Stimulated activated naive B cell treated with anti-CD40 and anti-IgM and Interleukin-4, amounts not matched to agents 10 μg/mL and 1 μg/mL and 100 μg/mL, for 72 hours (primary cell): Measurements from ENCODE around the gene SPRED1.
"Not testable (repeated sequence)": the region's sequence is repeated elsewhere in the genome, so short reads cannot be mapped to it uniquely, and the experiment has no call there.

ENCODE experiments used
- ATAC-seq, 2 donors: fragments of 150-1000 bp; cut with Tn5 transposase; replicated peaks; 2 replicates each; pipeline ENCODE4 v1.10.0; 2021; ENCODE audit warnings: moderate library complexity in 1 of 2
- DNase-seq: peaks from one replicate; pipeline ENCODE4 v3.0.0; 2021
- H3K27ac Mint-ChIP-seq: one replicate; pipeline ENCODE4 v1.8.0; 2022; ENCODE audit warnings: mild to moderate bottlenecking, mixed read lengths
- H3K27me3 Mint-ChIP-seq, 2 donors: one replicate each; pipeline ENCODE4 v1.8.0; 2022; ENCODE audit warnings: mixed read lengths in 2 of 2
- H3K36me3 Mint-ChIP-seq, 2 donors: one replicate each; pipeline ENCODE4 v1.8.0; 2022; ENCODE audit warnings: mixed read lengths in 2 of 2, mild to moderate bottlenecking in 1 of 2
- H3K4me1 Mint-ChIP-seq, 2 donors: one replicate each; pipeline ENCODE4 v1.8.0; 2022; ENCODE audit warnings: mixed read lengths in 2 of 2, mild to moderate bottlenecking in 1 of 2
- H3K4me3 Mint-ChIP-seq, 2 donors: one replicate each; pipeline ENCODE4 v1.8.0; 2022; ENCODE audit warnings: mild to moderate bottlenecking in 2 of 2, mixed read lengths in 2 of 2, moderate library complexity in 1 of 2
- H3K9me3 Mint-ChIP-seq, 2 donors: one replicate each; pipeline ENCODE4 v1.8.0; 2022; ENCODE audit warnings: mixed read lengths in 2 of 2, mild to moderate bottlenecking in 1 of 2

The SPRED1 gene

DNA sequence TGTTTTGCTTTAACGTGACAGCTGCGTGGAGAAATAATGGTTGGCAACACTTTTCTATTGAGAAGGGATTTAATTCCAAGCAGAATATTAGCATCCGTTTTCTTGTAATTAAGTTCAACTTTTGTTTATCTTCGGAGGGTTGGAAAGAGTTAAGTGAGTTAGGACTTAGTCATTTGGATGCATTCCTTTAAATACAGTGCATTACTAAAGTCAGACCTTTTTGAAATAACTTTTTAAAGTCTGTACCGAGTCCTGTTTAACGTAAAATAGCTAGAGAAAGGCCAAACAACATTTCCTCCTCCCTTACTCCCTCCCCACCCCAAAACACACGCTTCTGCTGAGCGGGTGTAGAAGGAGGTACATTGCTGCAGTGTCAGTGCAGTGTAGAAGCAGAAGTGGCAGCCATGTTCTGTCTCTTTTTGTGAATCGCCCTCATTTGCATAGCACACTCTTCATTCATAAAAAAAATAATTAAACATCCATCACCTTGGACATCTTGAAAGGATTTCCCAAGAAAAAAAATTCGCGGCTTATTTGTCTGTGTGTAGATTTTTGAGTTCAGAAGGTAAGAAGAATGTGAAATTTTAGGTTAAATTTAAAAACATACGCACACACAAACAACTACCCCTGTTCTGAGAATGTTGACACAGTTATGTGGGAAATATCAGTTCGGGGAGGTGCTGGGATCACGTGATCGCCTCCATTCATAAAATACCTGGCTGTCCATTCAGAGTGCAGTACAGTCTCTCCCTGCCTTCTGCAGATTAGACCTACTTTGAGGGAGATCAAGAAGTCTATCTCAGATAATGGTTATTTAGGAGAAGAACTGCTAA is 1.6 kb downstream of the SPRED1 start:
- peak overlapping the region; percentile 73 for H3K27ac Mint-ChIP-seq
- H3K4me1 Mint-ChIP-seq, result peaks cover 19 to 24% of the 10 kb centered on the region in 2 donors
- H3K4me3 Mint-ChIP-seq, result peak overlapping the region; percentile 85 to 86
- no peaks in the 10 kb centered on the region for H3K36me3 Mint-ChIP-seq
- H3K27me3 Mint-ChIP-seq, result no peaks in the 10 kb centered on the region
- peak; percentile 72 to 78 for ATAC-seq
- DNase-seq, result peak; percentile 31
- H3K9me3 Mint-ChIP-seq, result no peaks in the 10 kb centered on the region

DNA sequence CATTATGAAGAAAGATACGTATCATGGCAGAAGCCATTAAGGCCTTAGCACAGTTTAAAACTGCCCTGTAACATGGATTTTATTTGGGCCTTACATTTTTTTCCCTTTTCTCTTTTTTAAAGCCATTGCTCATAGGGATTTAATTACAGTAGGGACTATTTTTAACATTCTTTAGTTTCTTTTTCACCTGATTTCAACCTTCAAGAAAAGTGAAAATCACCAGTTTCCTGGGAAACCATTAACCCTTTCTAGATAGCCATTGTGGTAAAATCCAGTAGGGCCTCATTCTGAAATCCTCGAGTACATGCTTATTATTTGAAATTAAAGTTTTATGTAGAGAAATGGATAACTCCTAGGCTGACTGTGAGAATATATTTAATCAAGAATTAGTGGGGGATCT is 3.1 kb downstream of the SPRED1 start:
- Mint-ChIP-seq H3K27ac (no peak overlapping the region), H3K9me3 (no peaks in the 10 kb centered on the region), H3K36me3 (no peaks in the 10 kb centered on the region), H3K27me3 (no peaks in the 10 kb centered on the region), H3K4me3 (no peak overlapping the region), H3K4me1 (peaks cover 19 to 24% of the 10 kb centered on the region in 2 donors)
- DNase-seq (no peak), ATAC-seq (no peak)

DNA sequence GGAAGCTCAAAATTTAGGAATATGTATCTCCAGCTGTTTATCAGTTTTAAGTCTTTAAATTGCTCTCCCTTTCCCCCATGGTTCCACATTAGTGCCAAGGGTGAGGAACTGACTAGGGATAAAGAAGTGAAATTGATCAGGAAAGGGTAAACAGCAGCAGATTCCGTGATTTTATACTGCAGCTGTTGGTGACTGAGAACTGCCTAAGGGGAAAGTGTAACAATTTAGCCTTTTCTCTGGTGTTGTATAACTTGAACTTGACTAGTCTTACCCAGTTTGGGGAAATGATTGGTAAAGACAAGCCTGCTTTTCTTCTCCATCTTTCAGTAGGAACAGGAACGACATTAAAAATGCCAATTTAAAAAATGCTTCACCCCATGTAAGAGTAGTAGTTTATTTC is 5.0 kb downstream of the SPRED1 start:
- DNase-seq (no peak), ATAC-seq (no peak)
- H3K36me3 Mint-ChIP-seq, result no peaks in the 10 kb centered on the region
- H3K4me1 Mint-ChIP-seq, result peaks cover 12 to 18% of the 10 kb centered on the region in 2 donors
- H3K9me3 Mint-ChIP-seq, result no peaks in the 10 kb centered on the region
- H3K27ac Mint-ChIP-seq, result no peak overlapping the region
- H3K27me3 Mint-ChIP-seq, result no peaks in the 10 kb centered on the region
- H3K4me3 Mint-ChIP-seq, result no peak overlapping the region

DNA sequence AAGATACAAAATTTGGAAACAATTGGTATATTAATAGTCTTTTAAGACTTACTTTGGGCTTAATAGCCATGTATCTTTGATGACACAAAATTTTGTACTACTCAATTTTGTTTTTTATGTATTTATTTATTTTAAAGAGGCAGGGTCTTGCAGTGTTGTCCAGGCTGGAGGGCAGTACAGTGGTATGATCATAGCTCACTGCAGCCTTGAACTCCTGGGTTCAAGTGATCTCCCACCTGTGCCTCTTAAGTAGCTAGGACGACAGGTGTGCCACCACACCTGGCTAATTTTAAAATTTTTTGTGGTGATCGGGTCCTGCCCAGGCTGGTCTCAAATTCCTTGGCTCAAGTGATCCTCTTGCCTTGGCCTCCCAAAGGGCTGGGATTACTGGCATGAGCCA is 6.5 kb downstream of the SPRED1 start:
- no peak overlapping the region for H3K4me3 Mint-ChIP-seq
- no peaks in the 10 kb centered on the region for H3K9me3 Mint-ChIP-seq
- no peak for ATAC-seq
- H3K27ac Mint-ChIP-seq, result no peak overlapping the region
- H3K4me1 Mint-ChIP-seq, result peaks cover 5 to 7% of the 10 kb centered on the region in 2 donors
- no peaks in the 10 kb centered on the region for H3K27me3 Mint-ChIP-seq
- DNase-seq, result no peak
- H3K36me3 Mint-ChIP-seq, result no peaks in the 10 kb centered on the region

DNA sequence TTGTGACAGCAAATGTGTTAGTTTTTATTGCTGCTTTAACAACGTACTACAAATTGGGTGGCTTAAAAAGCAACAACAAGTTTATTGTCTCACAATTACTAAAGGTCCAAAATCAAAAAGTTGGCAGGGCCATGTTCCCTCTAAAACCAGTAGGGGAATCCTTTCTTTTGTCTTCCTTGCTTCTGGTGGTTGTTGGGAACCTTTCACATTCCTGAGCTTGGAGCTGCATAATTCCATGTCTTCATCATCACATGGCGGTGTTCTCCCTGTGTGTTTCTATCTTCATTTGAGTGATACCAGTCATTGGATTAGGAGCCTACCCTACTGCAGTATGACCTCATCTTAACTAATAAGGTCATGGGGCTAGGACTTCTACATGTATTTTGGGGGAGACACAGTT is 7.4 kb downstream of the SPRED1 start:
- ATAC-seq (no peak), DNase-seq (no peak)
- Mint-ChIP-seq H3K27ac (no peak overlapping the region), H3K36me3 (no peaks in the 10 kb centered on the region), H3K27me3 (no peaks in the 10 kb centered on the region), H3K4me1 (no peaks in the 10 kb centered on the region), H3K4me3 (no peak overlapping the region), H3K9me3 (no peaks in the 10 kb centered on the region)

DNA sequence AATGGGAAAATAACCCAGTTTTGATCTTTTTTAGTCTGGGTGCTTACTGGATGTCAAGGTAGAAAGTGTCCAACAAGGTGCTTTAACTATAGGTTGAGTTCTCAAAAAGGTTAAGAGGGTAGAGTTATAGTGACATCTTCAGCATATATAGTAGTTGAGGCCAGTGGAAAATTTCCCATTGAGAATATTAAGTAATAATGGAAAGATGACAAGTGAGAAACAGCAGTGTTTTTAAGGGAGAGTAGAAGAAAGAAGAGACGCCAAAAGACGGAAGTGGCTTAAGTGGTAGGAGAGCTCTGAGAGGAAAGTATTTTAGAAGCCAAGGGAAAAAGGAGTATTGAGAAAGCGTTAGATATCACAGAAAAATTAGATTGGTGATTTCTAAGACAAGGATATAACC is 10.6 kb downstream of the SPRED1 start:
- H3K9me3 Mint-ChIP-seq, result no peaks in the 10 kb centered on the region
- no peaks in the 10 kb centered on the region for H3K36me3 Mint-ChIP-seq
- no peak for DNase-seq
- no peaks in the 10 kb centered on the region for H3K27me3 Mint-ChIP-seq
- H3K27ac Mint-ChIP-seq, result no peak overlapping the region
- ATAC-seq, result no peak
- H3K4me1 Mint-ChIP-seq, result no peaks in the 10 kb centered on the region
- H3K4me3 Mint-ChIP-seq, result no peak overlapping the region

DNA sequence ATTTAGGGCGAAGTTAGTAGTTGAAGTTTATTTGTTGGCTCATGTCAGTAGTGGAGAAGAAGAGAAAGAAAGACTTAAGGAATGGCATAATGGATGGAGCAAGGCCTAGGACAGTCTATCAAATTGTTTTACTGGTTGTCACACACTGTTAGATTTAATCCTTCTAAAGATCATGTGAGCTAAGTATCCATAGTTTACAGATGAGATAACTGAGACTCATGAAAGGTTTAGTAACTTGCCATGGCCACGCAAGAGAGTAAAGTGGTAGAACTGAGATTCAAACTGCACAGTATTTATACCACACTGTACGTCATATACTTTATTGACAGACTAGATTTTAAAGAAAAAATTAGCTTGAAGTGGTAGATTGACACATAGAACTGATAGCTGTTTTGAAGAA is 11.4 kb downstream of the SPRED1 start:
- Mint-ChIP-seq H3K27ac (no peak overlapping the region), H3K9me3 (no peaks in the 10 kb centered on the region), H3K4me3 (no peak overlapping the region), H3K4me1 (no peaks in the 10 kb centered on the region), H3K36me3 (no peaks in the 10 kb centered on the region), H3K27me3 (no peaks in the 10 kb centered on the region)
- ATAC-seq, result no peak
- no peak for DNase-seq

DNA sequence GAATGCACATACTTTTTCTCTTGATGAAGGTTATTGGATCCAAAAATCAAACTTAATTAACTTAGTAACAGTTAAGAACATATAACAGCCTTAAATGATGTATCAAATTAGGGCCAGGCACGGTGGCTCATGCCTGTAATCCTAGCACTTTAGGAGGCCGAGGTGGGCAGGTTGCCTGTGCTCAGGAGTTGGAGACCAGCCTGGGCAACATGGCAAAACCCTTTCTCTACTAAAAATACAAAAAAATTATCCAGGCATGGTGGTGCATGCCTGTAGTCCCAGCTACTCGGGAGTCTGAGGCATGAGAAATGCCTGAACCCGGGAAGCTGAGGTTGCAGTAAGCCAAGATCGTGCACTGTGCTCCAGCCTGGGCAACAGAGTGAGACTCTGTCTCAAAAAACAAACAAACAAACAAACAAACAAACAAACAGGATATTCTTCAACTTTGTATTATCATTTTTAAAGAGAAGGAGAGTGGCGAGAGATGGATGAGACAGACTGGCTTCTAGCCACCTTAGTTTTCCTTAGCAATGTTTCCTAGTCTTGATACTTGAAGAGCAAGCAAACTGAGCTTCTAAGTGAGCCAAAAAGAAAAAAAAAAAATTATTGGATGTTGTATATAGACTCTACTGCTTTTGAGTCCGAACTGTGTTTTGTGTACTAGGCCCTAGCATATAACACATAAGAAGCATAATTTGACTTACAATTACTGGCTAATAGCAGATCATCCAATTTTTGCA is 13.8 kb downstream of the SPRED1 start:
- Mint-ChIP-seq H3K9me3 (no peaks in the 10 kb centered on the region), H3K4me1 (no peaks in the 10 kb centered on the region), H3K36me3 (peaks cover 0 to 4% of the 10 kb centered on the region in 2 donors), H3K27ac (no peak overlapping the region), H3K4me3 (no peak overlapping the region), H3K27me3 (no peaks in the 10 kb centered on the region)
- no peak for DNase-seq
- ATAC-seq, result no peak

DNA sequence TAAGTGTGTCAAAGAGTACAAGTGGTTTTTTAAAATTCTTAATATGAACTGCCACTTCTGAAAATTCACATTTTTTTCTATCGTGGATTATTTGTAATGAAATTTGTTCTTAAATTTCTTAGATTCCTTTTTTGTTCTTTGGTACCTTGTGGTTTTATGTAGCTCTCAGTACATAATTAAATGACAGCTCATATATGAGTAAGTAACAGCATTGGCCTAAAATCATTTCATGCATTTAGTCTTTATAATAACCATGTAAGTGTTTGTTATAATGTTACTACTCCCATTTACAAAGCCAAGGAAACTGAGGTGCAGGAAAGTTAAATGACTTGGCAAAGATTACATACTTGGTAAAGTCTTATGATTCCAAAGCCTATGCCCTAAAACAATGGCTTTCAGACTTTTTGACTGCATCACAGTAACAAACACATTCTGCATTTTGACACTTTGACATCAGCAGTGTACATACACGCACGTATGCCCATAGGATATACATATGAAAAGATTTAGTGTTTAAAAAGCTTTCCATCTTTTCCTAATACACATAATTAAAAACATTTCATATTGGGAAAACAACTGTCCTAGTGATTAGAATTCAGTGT is 14.9 kb downstream of the SPRED1 start:
- Mint-ChIP-seq H3K4me3 (no peak overlapping the region), H3K36me3 (peaks cover 0 to 4% of the 10 kb centered on the region in 2 donors), H3K27ac (no peak overlapping the region), H3K4me1 (no peaks in the 10 kb centered on the region), H3K27me3 (no peaks in the 10 kb centered on the region), H3K9me3 (peaks cover 0 to 3% of the 10 kb centered on the region in 2 donors)
- DNase-seq, result no peak
- no peak for ATAC-seq

DNA sequence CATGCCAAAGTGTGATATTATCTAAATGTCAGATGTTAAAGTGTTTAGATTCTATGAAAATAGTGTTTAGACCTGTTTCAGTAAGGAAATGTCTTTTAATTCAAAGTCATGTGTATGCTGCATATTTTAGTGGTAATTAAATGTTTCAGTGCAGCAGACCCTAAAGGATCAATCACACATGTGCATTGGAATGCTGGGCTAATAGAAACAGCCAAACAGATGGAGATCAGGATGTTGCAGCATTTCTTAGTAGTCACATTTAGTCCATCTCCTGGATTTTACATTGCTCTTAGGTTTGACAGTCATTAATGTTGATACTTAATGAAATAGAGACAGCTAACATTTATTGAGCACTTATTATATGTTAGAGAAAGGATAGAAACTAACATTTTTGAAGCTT is 18.5 kb downstream of the SPRED1 start:
- DNase-seq, result no peak
- Mint-ChIP-seq H3K36me3 (peaks cover 0 to 4% of the 10 kb centered on the region in 2 donors), H3K9me3 (peaks cover 0 to 3% of the 10 kb centered on the region in 2 donors), H3K27ac (no peak overlapping the region), H3K4me3 (no peak overlapping the region), H3K4me1 (peaks cover 0 to 4% of the 10 kb centered on the region in 2 donors), H3K27me3 (no peaks in the 10 kb centered on the region)
- no peak for ATAC-seq

DNA sequence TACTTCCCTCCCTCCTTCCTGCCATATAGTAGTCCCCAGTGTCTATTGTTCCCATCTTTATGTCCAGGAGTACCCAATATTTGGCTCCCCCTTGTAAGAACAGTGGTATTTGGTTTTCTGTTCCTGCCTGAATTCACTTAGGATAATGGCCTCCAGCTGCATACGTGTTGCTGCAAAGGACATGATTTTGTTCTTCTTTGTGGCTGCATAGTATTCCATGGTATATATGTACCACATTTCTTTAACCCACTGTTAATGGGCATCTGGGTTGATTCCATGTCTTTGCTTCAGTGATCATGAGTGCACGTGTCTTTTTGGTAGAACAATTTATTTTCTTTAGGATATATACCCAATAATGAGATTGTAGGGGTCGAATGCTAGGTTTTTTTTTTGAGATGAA is 19.3 kb downstream of the SPRED1 start:
- Mint-ChIP-seq H3K27ac (no peak overlapping the region), H3K4me3 (no peak overlapping the region), H3K27me3 (no peaks in the 10 kb centered on the region), H3K9me3 (peaks cover 0 to 3% of the 10 kb centered on the region in 2 donors), H3K4me1 (peaks cover 0 to 4% of the 10 kb centered on the region in 2 donors), H3K36me3 (peaks cover 0 to 4% of the 10 kb centered on the region in 2 donors)
- ATAC-seq, result no peak
- DNase-seq, result no peak

DNA sequence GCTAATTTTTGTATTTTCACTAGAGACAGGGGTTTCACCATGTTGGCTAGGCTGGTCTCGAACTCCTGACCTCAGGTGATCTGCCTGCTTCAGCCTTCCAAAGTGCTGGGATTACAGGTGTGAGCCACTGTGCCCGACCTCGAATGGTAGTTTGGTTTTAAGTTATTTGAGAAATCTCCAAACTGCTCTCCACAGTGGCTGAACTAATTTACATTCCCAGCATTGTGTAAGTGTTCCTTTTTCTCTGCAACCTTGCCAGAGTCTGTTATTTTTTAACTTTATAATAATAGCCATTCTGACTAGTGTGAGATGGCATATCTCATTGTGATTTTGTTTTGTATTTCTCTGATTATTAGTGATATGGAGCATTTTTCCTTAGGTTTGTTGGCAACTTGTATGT is 19.8 kb downstream of the SPRED1 start:
- not testable (repeated sequence) for H3K9me3 Mint-ChIP-seq, H3K36me3 Mint-ChIP-seq, H3K27me3 Mint-ChIP-seq, H3K27ac Mint-ChIP-seq, ATAC-seq, DNase-seq, H3K4me1 Mint-ChIP-seq, H3K4me3 Mint-ChIP-seq

DNA sequence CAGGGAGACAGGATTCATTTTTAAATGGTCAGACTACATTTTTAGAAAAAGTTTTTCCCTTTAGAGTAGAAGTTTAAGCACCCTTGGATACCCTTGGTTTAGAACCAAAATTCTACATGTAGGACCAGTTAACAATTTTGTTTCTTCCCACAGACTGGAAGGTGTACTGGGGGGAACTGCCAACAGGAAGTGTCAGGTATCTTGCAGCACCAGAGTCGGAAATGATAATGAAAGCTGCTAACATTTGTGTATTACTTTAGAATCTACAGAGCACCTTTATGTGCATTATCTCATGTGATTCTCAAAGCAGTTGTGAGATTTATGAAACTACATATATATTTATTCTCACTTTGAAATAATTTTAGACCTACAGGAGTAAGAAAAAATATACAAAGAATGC is 21.5 kb downstream of the SPRED1 start:
- peaks cover 0 to 4% of the 10 kb centered on the region in 2 donors for H3K4me1 Mint-ChIP-seq
- H3K27ac Mint-ChIP-seq, result no peak overlapping the region
- H3K27me3 Mint-ChIP-seq, result no peaks in the 10 kb centered on the region
- peaks cover 0 to 4% of the 10 kb centered on the region in 2 donors for H3K36me3 Mint-ChIP-seq
- H3K4me3 Mint-ChIP-seq, result no peak overlapping the region
- DNase-seq (no peak), ATAC-seq (no peak)
- peaks cover 0 to 3% of the 10 kb centered on the region in 2 donors for H3K9me3 Mint-ChIP-seq

DNA sequence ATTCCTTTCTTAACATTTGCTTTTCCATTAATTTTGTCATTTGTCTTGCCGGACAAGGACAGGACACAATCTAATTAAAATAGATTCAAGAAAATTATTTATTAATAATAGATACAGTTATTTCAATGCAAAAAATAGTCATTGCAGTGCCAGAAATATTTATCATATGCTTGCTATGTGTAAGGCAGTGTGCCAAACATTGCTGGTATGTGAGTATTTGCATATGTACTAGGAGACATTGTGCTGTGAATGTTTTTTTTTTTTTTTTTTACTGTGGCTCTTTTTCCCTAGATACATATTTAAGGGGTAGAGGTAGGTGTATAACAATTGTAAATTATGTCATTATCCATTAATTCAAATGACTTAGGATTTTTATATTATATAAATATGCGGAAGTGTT is 23.3 kb downstream of the SPRED1 start:
- no peak for ATAC-seq
- Mint-ChIP-seq H3K27me3 (no peaks in the 10 kb centered on the region), H3K4me1 (peaks cover 0 to 4% of the 10 kb centered on the region in 2 donors), H3K9me3 (peaks cover 0 to 3% of the 10 kb centered on the region in 2 donors), H3K36me3 (no peaks in the 10 kb centered on the region), H3K27ac (no peak overlapping the region), H3K4me3 (no peak overlapping the region)
- no peak for DNase-seq

DNA sequence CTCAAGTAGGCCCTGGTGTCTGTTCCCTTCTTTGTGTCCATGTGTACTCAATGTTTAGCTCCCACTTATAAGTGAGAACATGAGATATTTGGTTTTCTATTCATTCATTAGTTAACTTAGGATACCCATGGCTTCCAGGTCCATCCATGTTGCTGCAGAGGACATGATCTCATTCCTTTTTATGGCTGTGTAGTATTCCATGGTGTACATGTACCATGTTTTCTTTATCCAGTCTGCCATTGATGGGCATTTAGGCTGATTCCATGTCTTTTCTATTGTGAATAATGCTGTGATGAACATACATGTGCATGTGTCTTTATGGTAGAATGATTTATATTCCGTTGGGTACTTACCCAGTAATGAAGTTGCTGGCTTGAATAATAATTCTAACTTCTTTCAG is 24.6 kb downstream of the SPRED1 start:
- not testable (repeated sequence) for DNase-seq, ATAC-seq, H3K9me3 Mint-ChIP-seq, H3K4me1 Mint-ChIP-seq, H3K4me3 Mint-ChIP-seq, H3K27ac Mint-ChIP-seq, H3K27me3 Mint-ChIP-seq, H3K36me3 Mint-ChIP-seq
